ENCODE data around the gene RPS24.
A peak's percentile ranks its signal among the peaks of the same experiment; 100 is the strongest.
"Not testable (repeated sequence)": the region's sequence is repeated elsewhere in the genome, so short reads cannot be mapped to it uniquely, and the experiment has no call there.

RPS24 gene

DNA sequence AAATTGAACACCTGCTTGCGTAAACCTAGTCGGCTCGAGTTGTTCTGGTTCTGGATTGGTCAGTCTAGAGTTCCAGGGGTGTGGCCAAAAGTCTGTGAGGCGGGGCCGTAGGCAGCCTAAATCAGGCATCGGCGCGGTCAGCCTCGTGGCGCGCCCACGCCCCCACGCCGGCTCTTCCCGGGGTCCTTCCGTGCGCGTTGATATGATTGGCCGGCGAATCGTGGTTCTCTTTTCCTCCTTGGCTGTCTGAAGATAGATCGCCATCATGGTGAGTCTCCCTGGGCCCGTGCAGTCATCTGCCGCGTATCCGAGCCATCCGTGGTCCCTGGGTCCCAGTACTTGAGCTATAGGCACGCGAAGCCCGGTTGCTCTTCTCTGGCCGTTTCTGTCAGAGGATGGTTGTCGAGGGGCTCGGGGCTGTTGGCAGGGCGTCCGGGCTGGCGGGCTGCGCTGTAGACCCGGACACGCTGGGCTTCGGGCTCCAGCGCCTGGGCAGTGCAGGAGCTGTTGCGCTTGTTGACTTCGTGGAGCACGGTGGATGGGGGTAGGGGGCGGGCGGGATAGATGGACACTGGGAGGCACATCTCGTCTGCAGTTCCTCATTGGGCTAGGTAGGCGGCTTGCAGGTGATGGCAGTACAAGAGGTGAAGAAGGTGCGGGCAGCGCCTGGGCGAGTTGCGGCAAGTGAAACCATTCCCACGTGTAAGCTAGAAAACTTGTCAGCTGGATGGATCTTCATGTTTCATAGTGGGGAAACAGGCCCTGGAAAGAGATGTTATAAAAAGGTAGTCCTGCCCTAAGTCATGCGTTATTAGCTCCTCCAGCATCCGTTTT, at the start of gene RPS24:
Gene RPS24, plus strand, starts transcription at position 227 of the 834 bp plus-strand sequence. Its CDS starts 39 bp downstream, at position 266.
- peak; percentile 99 for DNase-seq

DNA sequence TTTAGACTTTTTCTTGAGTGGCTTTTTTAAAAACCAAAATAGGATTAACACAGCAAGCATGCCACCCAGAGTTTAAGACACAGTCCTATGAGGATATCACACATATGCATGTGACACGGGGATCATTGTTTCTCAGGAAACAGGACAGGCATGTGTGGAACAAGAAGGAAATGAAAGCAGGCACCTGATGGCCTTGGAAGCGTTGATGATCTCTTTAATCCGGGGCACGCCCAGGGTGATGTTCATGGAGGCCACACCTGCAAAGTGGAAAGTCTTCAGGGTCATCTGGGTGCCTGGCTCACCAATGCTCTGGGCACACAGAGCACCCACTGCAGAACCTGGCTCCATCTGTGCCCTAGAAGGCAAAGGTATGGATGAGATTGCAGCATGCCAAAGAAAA, 48.7 kb upstream of the RPS24 start:
- DNase-seq: no peak

DNA sequence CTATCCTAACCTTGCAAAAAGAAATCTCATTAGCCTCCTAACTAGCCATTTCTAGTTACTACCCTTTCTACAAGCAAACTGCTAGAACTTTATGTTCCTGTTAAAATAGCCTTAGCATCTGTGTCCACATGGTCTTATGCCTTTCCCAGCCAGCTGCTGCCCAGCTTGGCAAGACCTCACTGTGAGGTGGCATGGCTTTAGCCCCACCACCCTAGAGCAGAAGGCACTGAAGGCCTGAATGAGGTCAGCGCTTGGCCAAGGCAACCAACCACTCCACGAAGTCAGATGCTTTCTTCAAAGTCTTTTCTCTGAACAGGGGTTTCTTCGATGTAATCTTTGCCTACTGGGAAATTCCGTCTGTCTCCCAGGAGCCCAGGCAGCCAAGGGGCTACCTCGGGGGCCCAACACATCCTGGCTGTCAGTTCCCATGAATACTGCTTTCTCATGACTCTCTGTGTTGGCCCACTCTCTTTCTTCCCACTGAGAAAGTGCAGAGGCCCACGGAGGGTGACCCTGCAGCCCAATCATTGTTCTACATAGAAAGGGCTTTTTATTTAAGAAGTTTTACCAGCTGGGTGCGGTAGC, 45.9 kb upstream of the RPS24 start:
- DNase-seq: no peak

DNA sequence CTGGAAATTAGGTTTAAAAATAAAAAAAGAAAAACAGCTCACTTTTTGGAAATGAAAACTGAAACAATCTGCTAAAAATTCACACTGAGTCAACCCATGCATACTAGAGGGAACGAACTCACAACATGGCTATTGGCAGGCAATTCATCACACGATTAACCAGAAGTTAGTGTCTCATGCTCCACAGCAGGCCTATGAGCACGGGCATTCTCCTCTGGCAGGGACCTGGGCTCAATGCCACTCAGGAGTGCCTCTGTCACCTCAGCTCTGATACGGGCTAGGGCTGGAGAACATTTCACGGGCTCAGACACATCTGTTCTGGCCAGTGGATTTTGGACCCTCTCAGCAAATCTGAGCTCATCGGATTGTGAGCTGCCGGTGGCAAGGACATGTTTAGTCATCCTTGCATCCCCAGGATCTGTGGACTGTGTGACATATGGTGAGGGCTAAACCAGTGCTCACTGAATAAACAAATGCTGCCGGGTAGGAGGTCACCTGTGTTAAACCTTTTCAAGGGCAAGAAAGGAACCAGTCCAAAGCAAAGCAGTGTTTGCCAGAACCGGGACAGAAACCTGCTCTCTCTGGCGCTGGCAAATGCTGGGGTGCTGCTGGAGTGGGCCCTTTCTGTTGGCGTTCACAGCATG, 44.5 kb upstream of the RPS24 start:
- DNase-seq: no peak

DNA sequence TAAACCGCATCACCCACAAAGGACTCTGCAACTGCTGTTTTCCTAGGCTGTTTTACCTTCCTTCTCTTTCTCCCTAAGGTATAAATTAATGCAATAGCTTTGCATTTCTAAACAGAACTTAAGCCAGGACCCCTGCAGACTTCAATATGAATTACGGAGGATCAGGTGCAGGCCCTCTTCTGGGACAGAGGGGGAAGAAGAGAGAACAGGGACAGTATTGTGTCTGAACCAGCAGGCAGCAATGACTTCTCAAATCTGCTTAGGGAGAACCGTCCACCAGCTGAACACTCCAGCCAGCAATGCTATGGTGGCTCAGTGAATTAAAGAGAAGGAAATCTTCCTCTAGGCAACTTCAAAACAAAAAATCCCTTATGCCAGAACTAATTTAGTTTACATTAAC, 40.0 kb upstream of the RPS24 start:
- no peak for DNase-seq

DNA sequence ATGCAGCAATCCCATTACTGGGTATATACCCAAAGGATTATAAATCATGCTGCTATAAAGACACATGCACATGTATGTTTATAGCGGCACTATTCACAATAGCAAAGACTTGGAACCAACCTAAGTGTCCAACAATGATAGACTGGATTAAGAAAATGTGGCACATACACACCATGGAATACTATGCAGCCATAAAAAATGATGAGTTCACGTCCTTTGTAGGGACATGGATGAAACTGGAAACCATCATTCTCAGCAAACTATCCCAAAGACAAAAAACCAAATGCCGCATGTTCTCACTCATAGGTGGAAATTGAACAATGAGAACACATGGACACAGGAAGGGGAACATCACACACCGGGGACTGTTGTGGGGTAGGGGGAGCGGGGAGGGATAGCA, 34.9 kb upstream of the RPS24 start:
- DNase-seq: not testable (repeated sequence)

DNA sequence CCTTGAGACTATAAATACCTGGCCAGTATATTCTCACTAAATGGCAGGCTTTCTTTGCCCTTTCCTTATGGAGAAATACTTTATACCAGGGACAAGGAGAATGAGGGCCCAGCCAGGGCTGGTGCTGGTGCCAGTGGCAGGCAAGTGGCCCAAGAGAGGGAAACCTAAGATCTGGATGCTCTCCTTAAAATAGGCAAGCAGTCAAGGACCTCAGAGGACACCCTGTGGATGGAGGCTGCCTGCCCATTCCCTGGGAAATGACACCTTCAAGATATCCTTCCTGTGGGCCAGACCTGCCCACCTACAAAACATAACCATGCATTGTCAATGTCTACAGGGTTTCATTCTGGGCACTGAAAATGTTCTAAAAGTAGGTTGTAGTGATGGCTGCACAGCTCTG, 33.5 kb upstream of the RPS24 start:
- DNase-seq: no peak

DNA sequence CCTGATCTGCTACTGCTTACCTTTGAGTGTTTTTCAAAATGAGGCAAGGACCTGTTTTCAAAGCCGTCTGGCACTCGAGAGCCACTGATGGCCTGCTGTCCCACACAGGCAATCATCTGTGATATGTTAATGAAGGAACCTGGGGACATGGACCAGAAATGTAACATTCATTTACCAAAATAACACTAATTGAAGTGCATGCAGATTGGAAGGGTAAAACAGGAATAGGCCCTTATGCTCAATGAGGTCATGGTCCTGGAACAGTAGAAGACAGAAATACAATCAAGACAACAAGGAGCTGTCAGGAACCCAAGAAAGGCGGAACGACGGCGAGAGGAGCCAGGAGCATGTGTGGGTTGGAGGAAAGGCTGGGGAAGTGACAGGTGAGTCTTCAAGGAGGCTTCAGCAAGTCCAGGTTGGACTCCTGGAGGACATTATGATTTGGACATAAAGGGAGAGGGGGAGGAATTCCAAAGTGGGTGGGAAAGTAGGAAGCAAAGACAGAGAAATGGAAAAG, 32.6 kb upstream of the RPS24 start:
- no peak for DNase-seq

DNA sequence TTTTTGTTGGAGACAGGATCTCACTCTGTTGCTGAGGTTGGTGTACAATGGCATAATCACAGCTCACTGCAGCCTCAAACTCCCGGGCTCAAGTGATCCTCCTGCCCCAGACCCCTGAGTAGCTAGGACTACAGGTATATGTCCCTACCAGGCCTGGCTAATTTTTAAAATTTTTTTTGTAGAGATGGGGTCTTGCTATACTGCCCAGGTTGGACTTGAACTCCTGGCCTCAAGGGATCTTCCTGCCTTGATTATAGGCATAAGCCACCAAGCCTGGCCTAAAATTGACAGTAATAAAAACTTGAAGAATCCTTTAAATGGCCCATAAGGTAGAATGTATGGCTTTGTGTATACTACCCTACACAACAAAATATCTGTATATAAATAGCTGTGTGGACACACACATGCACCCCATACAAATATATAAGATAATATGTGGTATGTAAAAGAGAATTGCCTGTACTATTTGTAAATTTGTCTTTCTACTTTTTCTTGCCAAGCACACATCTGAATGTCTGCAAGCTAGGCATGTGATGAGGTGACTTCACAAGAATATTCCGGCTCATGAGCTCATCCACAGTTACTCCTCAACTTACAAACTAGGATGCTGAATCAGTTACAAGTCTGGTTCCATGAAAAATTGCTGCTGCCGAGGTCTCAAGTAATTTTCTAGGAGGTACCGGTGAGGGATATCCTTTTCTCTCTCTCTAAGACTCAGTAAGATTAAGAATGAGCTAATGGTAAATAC, 30.9 kb upstream of the RPS24 start:
- no peak for DNase-seq

DNA sequence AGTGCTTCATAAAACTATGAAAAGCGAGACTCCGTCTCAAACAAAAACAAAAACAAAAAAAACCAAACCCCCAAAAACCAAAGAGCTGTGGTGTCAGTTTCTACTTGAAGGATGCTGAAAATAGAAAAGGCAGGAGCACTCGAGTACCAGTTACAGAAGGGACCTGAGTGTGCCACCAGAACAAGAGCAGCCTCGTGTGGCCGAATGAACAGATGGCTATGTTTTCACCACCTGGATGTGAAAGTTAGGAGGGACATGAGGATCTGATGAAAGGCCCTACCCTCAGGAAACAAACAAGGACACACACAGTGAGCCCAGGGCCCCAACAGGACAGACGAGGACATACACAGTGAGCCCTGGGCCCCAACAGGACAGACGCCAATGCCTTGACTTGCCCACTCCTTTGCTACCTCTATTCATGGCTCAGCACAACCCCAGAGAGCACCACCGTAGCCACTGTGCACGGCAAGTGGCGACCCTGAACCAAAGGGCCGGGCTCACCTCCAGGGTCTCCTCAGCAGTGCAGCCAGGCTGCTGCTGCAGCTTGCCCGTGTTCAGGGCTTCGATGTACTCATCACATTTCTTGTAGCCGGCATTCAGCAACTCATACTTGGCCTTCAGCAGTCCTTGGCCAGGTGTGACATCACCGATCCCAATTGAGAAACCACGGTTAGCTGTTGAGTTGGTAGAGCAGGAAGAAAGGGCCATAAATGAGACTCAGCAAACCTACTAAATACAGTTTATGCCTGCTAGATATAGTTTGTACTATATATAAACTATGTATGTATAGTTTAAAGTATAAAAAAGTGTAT, 29.2 kb upstream of the RPS24 start:
- no peak for DNase-seq

DNA sequence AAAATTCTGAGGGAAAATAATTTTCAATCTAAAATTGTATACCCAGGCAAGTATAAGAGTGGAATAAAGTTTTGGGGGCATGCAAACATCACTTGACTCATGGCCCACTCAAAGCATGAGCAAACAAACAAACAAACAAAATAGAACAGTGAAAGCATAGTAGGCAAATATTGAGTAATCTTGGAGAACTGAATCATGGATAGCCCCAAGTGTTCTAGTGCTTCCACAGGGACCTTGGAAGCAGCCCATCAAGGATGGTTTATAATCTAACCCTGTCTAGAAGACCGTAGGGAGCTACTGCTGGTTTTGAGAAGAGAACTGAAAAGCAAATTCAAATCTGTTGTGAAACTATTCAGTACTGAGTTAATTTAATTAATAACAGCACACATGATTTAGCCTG, 26.5 kb upstream of the RPS24 start:
- no peak for DNase-seq

DNA sequence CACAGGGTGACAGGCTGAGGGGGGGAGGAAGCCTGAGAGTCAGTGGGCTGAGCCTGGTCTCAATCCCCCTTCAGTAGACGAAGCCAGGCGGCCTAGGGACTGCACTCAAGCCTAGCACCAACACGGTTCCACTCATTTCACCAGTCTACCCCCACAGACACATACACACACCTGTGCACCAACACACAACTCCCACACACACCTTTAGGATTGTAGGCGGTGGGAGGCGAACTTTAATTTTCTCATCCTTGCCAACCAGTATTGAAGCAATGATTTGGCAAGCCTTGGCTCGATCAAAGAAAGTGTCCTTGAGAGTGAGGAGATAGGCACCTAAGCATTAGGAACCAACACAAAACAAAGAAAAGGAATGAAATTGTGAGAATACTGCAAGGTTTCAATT, 24.0 kb upstream of the RPS24 start:
- no peak for DNase-seq

DNA sequence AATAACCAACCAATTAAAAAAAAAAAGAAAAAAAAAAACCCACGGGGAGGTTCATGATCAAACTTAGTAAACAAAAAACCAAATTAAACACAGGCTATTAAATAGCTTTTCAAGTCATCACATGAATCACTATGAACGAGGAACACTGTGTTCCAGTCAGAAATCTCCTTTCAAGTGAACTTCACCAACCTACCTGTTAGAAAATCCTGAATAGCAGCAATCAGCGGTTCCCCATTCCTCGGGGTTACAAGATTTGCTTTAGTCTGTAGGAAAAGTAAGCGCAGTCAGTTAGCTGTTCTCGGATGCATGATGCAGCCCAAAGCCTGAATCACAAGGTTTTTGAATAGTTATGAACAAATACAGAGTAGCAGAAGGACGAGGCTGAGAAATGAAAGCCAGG, 23.4 kb upstream of the RPS24 start:
- DNase-seq: no peak

DNA sequence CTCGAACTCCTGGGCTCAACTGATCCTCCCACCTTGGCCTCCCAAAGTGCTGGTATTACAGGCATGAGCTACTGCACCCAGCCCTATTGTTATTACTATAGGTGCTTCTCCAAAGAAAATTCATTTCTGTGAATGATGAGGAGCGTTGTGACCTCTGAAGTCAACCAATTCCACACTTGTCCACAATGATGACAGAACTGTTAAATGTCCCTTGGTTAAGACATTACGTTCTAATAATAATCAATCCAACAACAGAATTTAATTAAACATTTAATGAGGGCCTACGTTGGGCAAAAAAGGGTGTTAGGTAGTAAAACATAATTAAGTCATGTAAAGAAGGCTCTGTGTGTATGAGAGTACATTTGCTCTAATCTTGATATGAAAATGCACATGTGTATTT, 22.6 kb upstream of the RPS24 start:
- no peak for DNase-seq

DNA sequence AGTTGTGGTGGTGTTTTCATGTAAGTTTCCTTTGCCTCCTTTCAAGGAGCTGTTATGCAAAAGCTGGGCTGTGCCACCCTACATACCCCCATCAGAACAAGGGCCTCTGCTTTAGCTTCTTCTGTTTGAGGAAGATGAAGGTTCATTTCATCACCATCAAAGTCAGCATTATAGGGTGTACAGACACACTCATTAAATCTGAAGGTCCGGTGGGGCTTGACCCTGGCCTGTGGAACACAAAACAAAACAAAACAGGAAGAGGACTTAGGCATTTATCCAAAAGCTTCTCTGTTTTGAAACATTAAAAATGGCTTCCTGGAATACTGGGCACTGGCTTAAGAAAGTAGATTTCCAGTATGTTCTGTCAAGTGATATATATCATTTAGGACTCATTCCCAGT, 20.1 kb upstream of the RPS24 start:
- DNase-seq: no peak

DNA sequence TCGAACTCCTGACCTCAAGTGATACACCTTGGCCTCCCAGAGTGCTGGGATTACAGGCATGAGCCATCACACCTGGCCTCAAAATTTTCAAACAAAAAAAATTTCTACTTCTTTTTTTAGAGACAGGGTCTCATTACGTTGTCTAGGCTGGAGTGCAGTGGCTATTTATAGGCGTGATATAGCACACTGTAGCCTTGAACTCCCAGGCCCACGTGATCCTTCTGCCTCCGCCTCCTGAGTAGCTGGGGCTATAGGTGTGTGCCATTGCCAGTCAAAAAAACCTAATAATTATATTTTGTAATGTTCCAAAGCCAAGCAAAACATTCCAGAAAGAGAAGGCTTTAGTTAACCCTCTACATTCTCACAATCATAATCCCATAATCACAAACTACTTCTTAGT, 18.1 kb upstream of the RPS24 start:
- DNase-seq: no peak

DNA sequence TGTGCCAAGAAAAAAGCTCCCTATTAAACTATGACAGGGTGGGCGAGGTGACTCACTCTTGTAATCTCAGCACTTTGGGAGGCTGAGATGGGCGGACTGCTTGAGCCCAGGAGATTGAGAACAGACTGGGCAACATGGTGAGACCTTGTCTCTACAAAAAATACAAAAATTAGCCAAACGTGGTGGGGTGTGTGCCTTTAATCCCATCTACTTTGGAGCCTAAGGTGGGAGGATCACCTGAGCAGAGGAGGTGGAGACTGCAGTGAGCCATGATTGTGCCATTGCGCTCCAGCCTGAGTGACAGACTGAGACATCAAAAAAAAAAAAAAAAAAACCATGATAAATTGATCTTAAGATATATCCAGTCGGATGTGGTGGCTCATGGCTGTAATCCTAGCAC, 15.8 kb upstream of the RPS24 start:
- no peak for DNase-seq

DNA sequence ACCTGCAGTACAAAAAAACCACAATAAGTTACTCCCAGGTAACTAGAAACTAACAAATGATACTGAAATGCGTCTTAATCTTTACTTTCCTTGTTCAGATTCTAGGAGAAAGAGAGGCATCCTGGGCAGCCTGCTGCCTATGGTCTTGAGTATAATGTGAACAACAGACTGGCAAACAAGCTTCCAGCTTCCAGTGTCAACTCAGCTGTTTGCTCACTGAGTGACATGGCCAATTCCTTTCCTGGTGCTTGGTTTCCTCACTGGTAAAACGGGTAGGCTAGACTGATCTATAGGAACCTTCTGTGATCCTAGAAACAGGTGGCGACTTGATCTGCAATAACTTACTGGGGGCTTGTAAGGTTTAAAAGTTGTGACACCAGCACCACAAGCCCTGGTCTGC, 14.4 kb upstream of the RPS24 start:
- no peak for DNase-seq

DNA sequence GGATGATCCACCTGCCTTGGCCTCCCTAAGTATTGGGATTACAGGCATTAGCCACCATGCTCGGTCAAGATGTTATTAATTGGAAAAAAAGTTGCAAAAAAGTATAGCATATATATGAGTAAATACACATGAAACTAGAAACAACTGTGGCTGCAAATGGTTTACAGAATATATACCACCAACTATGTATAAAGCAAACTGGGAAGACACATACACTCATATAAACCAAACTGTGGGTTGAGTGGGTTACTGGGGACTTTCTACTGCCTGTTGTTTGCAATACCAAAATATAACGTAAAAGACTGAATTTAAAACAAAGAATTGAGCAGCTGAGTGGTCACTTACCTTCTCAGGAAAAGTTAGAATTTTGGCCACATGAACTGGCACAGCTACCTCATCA, 12.5 kb upstream of the RPS24 start:
- no peak for DNase-seq

DNA sequence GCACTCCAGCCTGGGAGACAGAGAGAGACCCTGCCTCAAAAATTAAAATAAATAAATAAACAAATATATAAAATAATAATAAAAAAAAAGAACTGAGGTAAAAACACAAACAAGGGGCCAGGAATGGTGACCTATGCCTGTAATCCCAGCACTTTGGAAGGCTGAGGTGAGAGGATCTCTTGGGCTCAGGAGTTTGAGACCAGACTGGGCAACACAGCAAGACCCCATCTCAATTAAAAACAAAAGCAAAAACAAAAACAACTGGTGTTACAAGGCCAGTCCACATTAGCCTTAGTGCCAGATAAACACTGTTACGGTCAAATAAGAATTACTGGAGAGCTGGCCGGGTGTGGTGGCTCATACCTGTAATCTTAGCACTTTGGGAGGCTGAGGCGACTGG, 9.9 kb upstream of the RPS24 start:
- no peak for DNase-seq

DNA sequence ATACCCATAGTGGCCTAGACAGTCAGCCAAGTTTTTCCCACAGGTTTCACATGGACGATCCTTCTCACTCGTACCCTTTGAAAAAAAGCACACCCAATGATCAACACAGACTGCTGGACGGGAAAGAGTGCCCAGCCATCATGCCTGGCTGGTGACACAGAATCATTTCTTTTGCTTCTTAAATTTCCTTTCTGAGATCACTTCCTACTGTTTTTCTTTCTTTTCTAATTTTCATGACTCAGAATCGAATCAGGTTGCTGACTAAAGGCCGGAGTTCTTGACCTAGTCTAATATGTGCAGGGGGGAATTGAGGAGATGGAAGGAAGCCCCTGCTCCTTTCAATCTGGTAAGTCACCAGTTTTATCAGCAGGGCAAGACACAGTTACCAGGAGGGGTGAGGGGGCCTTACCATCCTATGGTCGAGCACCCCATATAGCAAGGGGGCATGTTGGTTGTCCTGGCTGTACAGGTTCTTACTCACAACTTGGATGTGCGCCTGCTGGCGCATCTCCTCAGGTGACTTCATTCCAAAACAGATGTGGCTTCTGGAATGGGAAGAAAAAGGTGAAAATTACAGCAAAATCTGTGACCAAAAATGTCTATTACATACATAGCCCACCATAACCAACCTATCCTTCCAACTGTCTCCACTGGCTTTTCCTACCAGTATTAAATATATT, 7.8 kb upstream of the RPS24 start:
- DNase-seq: no peak
